Fibroblast of gingiva (primary cell): ENCODE data around the gene RGS18.
"Not testable (repeated sequence)": the region's sequence is repeated elsewhere in the genome, so short reads cannot be mapped to it uniquely, and the experiment has no call there.

ENCODE experiments used
- DNase-seq: peaks from one replicate; pipeline ENCODE4 v3.0.0-alpha.2; 2011; ENCODE audit warnings: low read depth

Gene RGS18, protein sequence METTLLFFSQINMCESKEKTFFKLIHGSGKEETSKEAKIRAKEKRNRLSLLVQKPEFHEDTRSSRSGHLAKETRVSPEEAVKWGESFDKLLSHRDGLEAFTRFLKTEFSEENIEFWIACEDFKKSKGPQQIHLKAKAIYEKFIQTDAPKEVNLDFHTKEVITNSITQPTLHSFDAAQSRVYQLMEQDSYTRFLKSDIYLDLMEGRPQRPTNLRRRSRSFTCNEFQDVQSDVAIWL

DNA sequence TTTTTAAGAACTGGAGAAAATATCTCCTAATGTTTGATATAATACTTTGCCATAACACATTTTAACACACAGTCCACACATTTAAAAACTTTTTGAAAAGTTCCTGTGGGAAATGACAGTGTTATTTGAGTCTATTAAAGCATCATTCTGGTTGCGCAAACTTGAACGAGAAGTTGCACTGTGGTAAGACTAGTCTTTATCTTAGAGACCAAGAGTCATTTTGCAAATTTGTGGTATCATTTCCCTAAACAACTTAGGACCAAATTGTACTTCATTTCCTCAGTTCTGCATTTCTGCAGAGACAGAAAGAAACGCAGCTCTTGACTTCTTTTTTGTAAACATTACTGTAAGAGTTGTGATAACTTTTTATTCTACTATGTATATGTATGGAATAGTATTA is at the start of gene RGS18:
Gene RGS18, plus strand, starts transcription at position 282 of the 400 bp plus-strand sequence. CDS start 176 bp downstream, outside the sequence.
- no peak for DNase-seq

DNA sequence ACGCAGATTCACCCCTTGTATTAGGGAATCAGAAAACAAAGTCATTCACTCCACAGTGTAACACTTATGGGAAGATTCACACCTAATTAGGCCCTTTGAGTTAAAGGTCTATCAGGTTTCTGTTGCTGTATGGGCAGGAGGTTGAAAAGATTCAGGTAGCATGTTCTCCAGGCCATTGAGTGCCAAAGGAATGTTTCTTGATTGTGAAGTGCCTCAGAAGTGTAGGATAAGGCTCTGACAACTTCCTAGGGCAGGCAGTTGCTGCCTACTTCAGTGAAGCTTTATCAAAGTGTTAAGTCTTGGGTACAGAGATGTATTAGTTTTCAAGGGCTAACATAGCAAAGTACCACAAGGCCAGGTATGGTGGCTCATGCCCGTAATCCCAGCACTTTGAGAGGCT is 48.7 kb upstream of the RGS18 start:
- no peak for DNase-seq

DNA sequence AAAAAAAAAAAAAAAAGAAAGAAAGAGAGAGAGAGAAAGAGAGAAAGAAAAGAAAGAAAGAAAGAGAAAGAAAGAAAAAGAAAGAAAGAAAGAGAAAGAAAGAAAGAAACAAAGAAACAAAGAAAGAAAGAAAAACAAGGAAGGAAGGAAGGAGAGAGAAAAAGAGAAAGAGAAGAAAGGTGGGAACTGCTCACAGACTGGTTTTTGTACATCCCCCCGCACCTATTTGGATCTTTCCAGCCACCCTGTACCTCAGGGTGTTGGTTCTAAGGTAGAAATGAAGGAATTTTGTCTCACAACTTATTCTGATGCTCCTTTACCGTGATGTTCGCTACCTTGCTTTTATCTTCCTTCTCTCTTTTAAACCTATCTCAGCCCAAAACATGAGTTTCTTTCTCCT is 43.3 kb upstream of the RGS18 start:
- no peak for DNase-seq

DNA sequence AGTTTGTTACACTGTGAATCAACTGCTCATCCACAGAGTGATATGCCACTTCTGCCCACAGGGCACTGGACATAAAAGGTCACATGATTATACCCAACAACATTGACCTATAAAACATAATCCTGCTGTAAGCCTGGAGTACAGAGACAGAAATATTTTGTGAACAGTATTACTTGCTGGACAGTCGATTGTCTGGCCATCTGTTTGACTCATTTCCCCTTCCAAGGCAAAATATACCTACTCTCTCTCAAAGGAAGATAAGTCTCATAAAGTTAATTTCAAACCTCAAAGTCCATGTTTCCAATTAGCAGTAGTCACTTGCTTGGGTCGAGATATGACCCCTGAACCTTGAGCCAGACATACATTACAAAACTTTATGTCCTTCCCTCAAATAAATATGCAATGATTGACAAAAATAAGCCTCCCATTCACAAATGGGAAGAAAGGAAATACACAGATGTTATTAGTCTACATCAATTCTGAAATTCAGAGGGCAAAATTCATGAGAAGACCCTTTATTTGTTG is 39.3 kb upstream of the RGS18 start:
- DNase-seq = no peak

DNA sequence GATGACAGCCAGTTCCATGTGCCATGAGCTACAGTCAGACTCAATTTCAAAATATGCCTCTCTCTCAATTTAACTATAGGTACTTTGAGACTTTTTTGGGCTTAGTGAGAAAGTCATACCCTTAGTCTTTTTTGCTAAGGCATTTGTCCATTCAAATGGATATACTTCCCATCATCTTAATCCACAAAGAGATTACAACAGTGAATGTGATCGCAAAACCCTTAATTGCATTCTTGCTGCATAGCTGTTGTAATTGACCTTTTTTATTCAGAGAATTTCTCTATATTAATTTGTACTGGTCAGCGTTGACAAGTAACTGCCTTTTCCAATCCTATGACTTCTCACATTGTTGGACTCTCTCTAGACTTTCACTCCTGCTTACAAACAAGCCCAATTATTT is 38.6 kb upstream of the RGS18 start:
- no peak for DNase-seq

DNA sequence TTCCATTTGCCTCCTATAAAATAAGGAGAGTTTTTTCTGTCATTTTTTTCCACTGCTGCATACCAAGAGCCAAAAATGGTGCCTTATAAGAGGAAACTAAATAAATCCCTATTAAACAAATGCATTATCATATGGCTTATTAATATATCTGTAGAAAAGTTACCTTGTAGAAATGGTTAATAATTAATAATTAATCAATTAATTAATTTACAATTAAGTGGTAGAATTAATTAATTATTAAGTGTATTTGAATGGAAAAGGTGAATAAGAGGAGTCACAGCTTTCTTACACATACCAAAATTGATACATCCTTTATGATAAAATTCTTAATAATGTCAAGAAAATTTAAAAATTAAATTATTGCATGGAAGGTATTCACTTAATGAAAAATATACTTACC is 35.6 kb upstream of the RGS18 start:
- DNase-seq = no peak

DNA sequence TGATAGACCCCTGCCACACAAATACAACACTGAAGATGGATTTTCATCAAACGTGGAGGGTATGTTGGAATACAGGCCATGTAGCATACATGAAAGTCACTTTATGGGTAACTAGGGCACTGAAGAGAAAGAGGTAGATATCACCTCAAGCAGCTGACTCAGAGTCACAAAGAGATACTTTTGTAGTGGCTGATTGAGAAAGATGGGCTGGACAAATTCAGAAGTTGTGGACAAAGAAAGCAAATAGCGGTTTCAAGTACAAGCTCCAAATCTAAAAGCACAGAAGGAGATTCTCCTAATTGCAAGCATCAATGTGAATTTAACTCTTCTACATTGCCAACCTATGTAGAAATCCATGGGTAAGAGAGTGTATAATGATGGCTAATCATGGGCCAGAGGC is 35.0 kb upstream of the RGS18 start:
- no peak for DNase-seq

DNA sequence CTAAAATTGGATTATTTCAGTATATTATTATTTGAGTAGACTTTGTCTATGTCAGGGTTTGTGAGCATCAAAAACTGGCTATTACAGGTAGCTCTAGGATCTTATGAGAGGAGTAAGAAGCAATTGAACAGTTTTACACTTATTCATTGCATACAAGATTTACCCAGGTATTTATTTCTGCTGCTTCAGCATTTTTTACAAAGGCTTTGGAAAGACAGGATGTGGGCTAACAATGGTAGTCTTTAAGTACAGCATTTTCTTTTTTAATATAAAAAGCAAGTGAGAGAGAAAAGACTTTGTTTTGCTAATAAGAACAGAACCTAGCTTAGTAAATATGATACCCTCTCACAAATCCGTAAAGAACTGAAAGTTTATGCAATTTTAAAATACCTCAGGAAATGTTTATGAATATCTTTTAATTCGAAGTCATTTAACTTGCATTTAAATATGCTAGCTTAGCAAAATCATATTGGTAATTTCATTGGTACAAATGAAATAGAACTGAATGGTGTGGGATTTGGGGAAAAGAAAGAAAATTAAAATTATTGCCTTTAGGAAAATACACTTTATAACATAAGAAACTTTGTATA is 32.1 kb upstream of the RGS18 start:
- DNase-seq = no peak

DNA sequence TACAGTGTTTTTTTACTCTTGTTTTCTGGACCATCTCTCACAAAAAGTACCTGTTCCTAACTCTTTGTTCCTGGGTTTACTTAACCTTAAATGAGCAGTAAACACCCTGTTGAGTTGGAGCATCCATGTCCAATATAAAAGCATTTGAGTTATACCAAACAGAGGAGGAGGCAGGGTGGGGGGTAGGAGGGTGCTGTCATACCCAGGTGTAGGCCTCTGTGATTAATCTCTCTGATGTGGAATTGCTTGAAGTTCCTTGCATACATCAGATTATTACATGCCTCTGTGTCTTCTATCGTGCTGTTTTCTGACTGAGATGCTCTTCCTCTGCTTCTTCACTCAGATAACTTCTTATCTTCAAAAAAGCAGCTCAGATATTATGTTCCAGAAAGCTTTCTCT is 28.1 kb upstream of the RGS18 start:
- no peak for DNase-seq

DNA sequence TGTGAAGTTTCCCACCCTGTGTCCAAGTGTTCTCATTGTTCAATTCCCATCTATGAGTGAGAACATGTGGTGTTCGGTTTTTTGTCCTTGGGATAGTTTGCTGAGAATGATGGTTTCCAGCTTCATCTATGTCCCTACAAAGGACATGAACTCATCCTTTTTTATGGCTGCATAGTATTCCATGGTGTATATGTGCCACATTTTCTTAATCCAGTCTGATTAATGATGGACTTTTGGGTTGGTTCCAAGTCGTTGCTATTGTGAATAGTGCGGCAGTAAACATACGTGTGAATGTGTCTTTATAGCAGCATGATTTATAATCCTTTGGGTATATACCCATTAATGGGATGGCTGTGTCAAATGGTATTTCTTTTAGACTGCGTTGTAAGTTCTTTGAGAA is 27.4 kb upstream of the RGS18 start:
- not testable (repeated sequence) for DNase-seq

DNA sequence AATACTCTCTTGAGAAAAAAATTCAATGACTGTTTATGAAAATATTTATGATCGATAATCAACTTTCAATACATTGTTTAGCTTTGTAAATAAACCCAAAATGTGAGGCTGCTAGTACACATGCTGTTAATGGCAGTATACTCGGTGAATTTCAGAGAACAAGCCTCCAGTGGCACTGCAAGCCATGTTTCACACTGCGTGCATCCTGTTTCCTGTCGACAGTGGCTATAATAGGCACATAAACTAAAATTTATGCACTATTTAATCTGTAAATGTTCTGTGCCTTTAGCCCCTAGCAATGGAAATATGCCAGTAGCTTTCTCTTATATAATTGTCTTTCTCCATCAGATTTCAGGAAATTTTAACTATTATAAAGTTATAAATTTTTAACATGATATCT is 26.3 kb upstream of the RGS18 start:
- no peak for DNase-seq

DNA sequence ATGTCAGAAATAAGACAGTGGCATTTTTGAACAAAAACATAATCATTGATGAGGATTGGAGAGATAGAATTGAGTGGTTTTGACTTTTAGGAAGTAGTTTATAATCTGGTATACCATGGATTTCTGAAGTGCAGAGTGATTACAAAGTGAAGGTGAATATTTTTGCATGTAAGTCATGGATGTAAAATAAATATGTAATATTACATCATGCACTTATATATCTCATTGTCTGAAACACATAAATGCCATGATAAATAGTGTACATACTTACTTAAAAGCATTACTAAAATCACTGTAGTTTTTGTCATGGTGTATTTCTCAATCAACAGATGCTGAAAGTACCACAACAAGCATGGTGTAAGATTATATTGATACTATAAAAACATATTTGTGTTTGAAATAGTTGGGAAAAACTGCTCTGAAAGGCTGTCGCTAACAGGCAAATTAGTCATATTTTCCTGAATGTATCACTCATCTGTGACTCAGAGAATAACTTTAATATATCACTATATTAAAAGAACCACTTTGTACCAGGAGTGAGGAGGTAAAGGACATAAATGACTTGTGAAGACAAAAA is 24.8 kb upstream of the RGS18 start:
- DNase-seq = peak; percentile 2

DNA sequence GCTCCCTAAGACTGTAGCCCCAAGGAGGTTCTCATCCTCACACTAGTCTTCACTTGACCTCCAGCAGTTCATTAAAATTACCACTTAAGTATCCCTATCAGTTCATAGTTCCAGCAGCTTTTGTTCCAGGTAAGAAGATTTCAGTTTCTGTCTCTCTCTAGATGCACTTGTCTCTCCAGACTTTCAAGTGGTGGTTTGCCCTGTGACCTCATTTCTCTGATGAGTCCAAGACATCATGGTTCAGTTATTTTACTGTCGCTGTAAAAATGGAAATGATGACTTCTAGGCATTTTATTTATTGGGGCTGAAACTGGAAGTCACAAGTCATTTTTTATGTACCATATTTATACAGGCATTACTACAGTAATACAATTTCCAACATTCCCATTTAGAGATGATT is 17.9 kb upstream of the RGS18 start:
- DNase-seq = no peak

DNA sequence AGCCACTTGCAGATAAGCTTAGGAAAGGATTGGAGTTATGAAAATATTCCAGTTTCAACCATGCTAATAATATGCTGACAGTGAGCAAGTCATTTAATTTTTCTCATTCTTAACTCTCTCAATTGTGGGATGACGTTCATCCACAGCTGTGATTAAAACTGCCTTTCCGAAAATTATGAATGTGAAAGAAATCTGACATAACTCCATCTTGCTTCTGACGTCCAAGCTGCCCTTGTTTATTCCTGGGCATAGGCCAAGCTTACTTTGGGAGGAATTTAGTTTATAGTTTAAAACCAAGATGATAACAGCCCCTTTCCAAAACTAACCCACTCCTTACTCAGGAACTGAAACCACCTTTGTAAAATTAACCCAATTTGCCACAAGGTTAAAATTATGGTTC is 11.0 kb upstream of the RGS18 start:
- no peak for DNase-seq

DNA sequence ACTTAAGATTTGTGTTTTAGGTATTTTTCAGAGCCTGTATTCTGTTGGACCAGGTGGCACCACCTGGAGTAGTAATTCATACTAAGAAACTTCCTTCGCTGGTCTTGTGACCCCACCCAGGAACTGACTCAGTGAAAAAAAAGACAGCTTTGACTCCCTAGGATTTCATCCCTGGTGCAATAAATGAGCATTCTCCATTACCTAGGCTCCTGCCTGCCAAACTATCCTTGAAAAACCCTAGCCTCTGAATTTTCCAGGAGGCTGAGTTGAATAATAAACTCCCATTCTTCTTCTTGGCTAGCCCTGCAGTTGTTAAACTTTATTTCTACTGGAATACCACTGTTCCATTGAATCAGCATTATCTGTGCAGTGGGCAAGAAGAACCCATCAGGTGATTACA is 10.6 kb upstream of the RGS18 start:
- DNase-seq = no peak

DNA sequence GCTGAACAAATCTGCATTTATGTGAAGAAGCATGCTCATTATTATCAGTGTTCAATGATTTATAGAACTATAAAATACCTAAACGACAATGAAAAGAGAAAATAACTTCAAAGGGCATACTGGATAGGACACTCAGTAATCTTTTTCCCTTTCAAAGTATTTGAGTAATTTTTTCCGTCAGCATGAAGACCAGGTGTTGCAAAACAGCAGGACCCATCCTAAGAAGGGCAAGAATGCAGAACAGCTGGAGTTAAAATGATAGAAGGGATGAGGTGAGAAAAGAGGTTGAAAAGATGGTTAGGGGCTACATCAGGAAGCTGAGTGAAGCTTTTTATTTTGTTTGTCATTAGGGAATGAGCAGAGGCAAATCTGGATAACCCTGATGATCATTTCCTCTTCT is 7.1 kb upstream of the RGS18 start:
- DNase-seq = no peak

DNA sequence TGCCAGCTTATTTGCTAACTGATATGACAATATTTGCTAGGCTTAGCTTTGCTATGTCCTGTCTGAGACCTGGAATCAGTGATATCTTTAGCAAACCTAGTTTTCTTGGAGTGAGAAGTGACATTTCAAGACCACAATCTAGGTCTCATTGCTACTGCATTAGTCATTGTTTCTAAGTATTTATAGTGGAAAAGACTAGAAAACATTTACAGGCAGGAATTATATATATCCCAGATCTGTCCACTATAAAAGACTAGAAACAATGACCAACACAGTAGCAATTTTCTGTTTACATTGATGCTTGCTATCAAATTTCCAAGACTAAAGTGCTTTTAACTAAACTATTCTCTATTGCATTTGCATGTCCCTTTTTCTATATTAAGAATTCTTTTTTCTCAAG is 5.0 kb upstream of the RGS18 start:
- DNase-seq = no peak

DNA sequence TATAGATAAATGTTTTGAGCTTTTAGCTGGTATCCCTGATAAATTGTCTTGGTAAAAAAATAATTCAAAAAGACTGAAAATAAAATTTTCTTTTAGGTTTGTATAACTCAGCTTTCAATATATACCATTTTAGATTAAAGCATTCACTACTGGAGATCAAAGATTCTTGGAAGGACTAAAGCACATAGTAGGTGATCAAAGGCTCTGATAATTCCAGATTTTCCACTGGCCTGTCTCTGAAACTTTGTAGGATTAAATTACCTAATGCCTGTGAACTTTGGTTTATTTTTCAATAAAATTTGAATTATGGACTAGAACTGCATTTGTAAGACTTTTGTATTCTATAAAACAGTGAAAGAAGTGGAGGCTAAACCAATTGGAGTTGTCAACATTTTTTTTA is 1.2 kb upstream of the RGS18 start:
- no peak for DNase-seq

DNA sequence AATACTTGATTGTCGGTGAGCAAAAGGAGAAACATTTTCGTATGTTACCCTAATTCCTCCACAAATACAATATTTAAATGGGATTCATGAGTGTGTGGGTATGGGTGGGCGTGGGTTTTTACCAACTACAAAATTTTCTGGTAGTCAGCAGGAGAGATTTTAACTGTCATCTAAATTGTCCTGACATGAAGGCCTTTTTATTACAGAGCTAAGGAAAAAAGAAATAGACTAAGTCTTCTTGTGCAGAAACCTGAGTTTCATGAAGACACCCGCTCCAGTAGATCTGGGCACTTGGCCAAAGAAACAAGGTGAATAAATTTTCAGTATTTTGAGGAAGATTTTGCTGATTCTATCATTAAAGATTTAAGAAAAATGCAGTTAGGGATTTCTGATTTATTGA is 752 bp downstream of the RGS18 start:
- DNase-seq = no peak

DNA sequence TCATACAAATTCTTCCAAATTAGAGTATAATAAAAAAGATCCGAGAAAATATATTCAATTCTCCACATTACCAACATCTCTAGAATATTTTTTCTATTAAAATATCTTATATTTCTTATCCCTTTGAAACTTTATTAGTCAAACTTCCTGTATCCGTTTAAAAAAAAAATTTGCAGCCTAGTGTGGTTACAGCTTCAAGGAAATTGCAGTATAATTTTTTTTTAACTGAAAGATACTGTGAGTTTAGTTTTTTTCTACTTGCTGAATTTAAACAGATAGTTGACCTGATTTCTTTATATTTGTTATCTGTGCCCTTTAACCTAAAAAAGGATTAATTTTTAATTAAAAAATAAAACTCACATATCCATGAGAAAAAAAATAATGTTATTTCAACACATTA is 1.5 kb downstream of the RGS18 start:
- DNase-seq = no peak

DNA sequence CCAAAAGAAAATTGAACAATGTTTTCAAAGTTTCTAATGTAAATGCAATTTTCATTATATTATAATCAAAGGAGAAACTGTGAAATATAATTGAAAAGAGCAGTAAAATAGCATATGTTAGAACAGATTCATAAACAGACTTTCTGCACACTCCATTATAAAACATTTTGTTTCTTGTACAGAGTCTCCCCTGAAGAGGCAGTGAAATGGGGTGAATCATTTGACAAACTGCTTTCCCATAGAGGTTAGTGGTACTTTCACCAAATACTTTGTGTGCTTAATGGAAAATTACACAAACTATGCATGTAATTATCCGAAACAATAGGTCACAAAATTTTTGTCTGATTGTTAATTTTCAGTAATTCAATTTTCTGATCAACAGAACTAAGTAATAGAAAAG is 1.9 kb downstream of the RGS18 start:
- DNase-seq = no peak

DNA sequence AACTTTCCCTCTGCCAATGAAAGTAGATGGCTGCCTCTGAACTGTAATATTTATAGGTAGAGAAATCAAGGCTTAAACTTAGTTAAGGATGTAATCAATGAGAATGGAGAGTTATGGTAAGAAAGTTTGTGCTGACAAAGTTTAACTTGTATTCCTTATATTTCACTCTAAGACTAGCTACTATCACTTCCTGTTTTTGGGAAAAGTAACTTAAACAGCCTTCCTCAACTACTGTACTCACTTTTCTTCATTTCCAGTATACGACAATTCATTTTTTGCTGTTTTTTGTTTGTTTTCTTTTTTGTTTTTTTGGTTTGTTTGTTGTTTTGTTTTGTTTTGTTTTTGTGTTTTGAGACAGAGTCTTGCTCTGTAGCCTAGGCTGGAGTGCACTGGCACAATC is 3.7 kb downstream of the RGS18 start:
- no peak for DNase-seq

DNA sequence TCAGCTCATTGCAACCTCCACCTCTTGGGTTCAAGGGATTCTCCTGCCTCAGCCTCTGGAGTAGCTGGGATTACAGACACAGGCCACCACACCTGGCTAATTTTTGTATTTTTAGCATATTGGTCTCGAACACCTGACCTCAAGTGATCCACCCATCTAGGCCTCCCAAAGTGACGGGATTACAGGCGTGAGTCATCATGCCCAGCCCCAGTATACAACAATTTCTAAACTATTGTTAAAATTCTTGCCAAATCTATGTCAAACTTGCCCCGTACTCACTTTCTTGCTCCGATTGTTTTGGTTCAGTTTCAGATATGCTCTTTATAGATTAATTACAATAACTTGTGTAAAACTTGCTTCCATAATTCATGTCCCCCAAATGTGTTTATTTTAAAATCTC is 4.1 kb downstream of the RGS18 start:
- DNase-seq = no peak

DNA sequence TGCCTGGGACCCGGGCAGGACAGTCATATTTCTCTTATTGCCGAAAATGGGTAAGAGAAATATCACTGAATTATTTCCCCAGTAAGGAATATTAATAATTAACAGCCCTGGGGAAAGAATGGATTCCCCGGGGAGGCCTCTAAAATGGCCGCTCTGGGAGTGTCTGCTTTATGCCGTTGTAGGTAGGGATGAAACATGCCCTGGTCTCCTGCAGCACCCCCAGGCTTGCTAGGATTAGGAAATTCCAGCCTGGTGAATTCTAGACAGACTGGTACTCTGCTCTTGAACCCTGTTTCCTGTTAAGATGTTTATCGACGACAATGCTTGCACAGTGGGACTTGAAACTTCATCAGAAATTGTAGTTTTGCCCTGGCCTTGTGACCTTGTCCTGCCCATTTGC is 6.7 kb downstream of the RGS18 start:
- DNase-seq = not testable (repeated sequence)
